ENCODE data around the gene C2orf68. TPM values are rescaled to one million over a fixed set of nuclear protein-coding genes. Genes with fewer than 3 reads are reported as not detected.

The C2orf68 gene
- total and polyA plus RNA-seq, 2 of the 13 experiments (the other 11 are each of a cell fraction or from before 2014, with no cell fraction given) = 47.1 to 77.4 TPM

DNA sequence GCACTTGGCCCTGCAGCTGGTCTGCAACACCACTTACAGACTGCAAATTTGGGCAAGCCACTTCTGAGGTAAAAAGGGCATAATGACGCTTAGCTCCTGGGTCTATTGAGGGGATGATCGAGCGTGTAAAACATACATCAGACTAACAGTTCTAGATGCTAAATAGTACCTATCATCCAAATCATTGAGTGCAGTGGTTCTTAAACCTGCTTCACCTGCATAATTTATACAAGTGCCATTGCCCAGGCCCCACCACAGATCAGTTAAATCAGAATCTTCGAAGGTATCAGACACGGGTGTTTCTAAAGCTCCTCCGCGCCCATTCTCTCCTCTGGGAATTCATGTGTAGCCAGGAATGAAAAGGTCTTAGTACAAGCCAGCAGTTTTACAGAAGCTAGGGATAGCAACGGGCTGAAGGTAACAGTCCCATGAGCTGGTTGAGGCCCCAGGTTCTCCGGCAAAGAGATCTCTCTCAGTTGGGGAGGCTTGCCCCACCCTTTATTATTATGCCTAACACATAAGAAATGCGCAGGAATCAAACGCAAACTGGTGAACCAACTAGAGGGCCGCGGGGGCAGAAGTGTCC lies 17.1 kb downstream of the C2orf68 start (continued):
- TF ChIP-seq, protein P1, sequence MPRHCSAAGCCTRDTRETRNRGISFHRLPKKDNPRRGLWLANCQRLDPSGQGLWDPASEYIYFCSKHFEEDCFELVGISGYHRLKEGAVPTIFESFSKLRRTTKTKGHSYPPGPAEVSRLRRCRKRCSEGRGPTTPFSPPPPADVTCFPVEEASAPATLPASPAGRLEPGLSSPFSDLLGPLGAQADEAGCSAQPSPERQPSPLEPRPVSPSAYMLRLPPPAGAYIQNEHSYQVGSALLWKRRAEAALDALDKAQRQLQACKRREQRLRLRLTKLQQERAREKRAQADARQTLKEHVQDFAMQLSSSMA (CRISPR knock-in tag; IDR thresholded peaks at IDR 0.05) = peak; percentile 16; the same call in 1 of the 2 replicates
- TF ChIP-seq TOE1 (CRISPR knock-in tag; IDR thresholded peaks at IDR 0.05) (0 out of 2 replicates have a peak, but pooled peaks have one; percentile 11), SMARCC2 (IDR thresholded peaks at IDR 0.05) (no peak), TCF7 (IDR thresholded peaks at IDR 0.05; ENCODE audit: low read depth) (no peak), PAF1 (CRISPR knock-in tag; IDR thresholded peaks at IDR 0.05) (no peak), EZH2 (conservative IDR thresholded peaks at IDR 0.05; ENCODE audit: low read depth, low read length) (no peak), CENPT (CRISPR knock-in tag; IDR thresholded peaks at IDR 0.05; ENCODE audit: low read depth) (no peak), GTF3A (CRISPR knock-in tag; conservative IDR thresholded peaks at IDR 0.05) (no peak), HES4 (CRISPR knock-in tag; IDR thresholded peaks at IDR 0.05; ENCODE audit: borderline replicate concordance) (no peak), NR3C1 (CRISPR knock-in tag; IDR thresholded peaks at IDR 0.05) (no peak), NCOA1 (CRISPR knock-in tag; IDR thresholded peaks at IDR 0.05) (no peak), ZFP36L1 (CRISPR knock-in tag; IDR thresholded peaks at IDR 0.05) (peak; percentile 12; the same call in 1 of the 2 replicates)
- TF ChIP-seq, protein P2, sequence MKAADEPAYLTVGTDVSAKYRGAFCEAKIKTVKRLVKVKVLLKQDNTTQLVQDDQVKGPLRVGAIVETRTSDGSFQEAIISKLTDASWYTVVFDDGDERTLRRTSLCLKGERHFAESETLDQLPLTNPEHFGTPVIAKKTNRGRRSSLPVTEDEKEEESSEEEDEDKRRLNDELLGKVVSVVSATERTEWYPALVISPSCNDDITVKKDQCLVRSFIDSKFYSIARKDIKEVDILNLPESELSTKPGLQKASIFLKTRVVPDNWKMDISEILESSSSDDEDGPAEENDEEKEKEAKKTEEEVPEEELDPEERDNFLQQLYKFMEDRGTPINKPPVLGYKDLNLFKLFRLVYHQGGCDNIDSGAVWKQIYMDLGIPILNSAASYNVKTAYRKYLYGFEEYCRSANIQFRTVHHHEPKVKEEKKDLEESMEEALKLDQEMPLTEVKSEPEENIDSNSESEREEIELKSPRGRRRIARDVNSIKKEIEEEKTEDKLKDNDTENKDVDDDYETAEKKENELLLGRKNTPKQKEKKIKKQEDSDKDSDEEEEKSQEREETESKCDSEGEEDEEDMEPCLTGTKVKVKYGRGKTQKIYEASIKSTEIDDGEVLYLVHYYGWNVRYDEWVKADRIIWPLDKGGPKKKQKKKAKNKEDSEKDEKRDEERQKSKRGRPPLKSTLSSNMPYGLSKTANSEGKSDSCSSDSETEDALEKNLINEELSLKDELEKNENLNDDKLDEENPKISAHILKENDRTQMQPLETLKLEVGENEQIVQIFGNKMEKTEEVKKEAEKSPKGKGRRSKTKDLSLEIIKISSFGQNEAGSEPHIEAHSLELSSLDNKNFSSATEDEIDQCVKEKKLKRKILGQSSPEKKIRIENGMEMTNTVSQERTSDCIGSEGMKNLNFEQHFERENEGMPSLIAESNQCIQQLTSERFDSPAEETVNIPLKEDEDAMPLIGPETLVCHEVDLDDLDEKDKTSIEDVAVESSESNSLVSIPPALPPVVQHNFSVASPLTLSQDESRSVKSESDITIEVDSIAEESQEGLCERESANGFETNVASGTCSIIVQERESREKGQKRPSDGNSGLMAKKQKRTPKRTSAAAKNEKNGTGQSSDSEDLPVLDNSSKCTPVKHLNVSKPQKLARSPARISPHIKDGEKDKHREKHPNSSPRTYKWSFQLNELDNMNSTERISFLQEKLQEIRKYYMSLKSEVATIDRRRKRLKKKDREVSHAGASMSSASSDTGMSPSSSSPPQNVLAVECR (CRISPR knock-in tag; IDR thresholded peaks at IDR 0.05; ENCODE audit: borderline replicate concordance) = no peak
- TF ChIP-seq, protein P3, sequence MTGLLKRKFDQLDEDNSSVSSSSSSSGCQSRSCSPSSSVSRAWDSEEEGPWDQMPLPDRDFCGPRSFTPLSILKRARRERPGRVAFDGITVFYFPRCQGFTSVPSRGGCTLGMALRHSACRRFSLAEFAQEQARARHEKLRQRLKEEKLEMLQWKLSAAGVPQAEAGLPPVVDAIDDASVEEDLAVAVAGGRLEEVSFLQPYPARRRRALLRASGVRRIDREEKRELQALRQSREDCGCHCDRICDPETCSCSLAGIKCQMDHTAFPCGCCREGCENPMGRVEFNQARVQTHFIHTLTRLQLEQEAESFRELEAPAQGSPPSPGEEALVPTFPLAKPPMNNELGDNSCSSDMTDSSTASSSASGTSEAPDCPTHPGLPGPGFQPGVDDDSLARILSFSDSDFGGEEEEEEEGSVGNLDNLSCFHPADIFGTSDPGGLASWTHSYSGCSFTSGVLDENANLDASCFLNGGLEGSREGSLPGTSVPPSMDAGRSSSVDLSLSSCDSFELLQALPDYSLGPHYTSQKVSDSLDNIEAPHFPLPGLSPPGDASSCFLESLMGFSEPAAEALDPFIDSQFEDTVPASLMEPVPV (CRISPR knock-in tag; IDR thresholded peaks at IDR 0.05) = peak; percentile 4; the same call in 1 of the 2 replicates
- TF ChIP-seq, protein P4, sequence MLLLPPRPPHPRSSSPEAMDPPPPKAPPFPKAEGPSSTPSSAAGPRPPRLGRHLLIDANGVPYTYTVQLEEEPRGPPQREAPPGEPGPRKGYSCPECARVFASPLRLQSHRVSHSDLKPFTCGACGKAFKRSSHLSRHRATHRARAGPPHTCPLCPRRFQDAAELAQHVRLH (CRISPR knock-in tag; IDR thresholded peaks at IDR 0.05; ENCODE audit: borderline replicate concordance, low read depth) = no peak
- TF ChIP-seq, protein P5, sequence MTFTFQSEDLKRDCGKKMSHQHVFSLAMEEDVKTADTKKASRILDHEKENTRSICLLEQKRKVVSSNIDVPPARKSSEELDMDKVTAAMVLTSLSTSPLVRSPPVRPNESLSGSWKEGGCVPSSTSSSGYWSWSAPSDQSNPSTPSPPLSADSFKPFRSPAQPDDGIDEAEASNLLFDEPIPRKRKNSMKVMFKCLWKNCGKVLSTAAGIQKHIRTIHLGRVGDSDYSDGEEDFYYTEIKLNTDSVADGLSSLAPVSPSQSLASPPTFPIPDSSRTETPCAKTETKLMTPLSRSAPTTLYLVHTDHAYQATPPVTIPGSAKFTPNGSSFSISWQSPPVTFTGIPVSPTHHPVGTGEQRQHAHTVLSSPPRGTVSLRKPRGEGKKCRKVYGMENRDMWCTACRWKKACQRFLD (CRISPR knock-in tag; IDR thresholded peaks at IDR 0.05; ENCODE audit: borderline replicate concordance) = no peak
- TF ChIP-seq, protein P6, sequence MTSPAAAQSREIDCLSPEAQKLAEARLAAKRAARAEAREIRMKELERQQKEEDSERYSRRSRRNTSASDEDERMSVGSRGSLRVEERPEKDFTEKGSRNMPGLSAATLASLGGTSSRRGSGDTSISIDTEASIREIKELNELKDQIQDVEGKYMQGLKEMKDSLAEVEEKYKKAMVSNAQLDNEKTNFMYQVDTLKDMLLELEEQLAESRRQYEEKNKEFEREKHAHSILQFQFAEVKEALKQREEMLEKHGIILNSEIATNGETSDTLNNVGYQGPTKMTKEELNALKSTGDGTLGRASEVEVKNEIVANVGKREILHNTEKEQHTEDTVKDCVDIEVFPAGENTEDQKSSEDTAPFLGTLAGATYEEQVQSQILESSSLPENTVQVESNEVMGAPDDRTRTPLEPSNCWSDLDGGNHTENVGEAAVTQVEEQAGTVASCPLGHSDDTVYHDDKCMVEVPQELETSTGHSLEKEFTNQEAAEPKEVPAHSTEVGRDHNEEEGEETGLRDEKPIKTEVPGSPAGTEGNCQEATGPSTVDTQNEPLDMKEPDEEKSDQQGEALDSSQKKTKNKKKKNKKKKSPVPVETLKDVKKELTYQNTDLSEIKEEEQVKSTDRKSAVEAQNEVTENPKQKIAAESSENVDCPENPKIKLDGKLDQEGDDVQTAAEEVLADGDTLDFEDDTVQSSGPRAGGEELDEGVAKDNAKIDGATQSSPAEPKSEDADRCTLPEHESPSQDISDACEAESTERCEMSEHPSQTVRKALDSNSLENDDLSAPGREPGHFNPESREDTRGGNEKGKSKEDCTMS (CRISPR knock-in tag; conservative IDR thresholded peaks at IDR 0.05) = no peak
- TF ChIP-seq, protein P7, sequence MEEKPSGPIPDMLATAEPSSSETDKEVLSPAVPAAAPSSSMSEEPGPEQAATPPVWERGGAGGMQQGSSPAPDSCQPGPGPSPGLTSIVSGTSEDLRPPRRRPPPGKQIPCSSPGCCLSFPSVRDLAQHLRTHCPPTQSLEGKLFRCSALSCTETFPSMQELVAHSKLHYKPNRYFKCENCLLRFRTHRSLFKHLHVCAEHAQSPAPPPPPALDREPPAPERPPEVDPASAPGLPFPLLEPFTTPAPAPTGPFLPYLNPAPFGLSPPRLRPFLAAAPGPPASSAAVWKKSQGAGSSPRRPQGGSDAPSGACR (CRISPR knock-in tag; IDR thresholded peaks at IDR 0.05) = no peak
